ENCODE measurements around the gene MIS18A. TPM values are rescaled to one million over a fixed set of nuclear protein-coding genes. Genes with fewer than 3 reads are reported as not detected.

MIS18A gene
- total and polyA plus RNA-seq, 12 donors, result 3.4 to 12.6 (median 8.4) TPM

DNA sequence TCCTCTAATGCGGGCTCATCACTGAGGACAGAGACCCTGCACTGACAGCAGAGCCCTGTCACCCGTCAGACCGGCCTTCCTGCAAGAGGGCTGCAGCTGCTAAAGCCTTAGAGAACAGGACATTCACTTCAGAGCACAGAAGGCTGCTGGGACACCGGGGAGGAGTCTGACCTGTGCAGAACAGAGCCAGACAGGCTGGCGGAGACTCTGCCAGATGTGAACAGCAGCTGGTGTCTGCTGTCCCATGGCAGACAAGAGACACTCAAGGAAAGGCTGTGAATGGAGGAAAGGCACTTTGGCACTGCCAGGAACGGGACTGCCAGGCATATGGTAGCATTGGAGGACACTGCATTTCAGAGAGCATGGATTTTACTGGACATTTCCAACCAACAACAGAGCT is 41.2 kb upstream of the MIS18A start:
- Histone ChIP-seq H3K27me3 (no peaks in the 10 kb centered on the region), H3K4me1 (replicated peaks in 1 of 2) (no peaks in the 10 kb centered on the region), H3K9me3 (replicated peaks in 1 of 3) (no peaks in the 10 kb centered on the region), H3K36me3 (replicated peaks in 1 of 2) (peaks cover 0 to 100% of the 10 kb centered on the region in 2 donors), H3K27ac (no peak overlapping the region), H3K4me3 (no peak overlapping the region)
- 75 to 87% (median 80%) methylated on average over 3 to 6 of the region's 6 CpGs for WGBS, 4 donors
- DNase-seq, result peak in 1 of 7 donors; percentile 52
- TF ChIP-seq, protein P1, sequence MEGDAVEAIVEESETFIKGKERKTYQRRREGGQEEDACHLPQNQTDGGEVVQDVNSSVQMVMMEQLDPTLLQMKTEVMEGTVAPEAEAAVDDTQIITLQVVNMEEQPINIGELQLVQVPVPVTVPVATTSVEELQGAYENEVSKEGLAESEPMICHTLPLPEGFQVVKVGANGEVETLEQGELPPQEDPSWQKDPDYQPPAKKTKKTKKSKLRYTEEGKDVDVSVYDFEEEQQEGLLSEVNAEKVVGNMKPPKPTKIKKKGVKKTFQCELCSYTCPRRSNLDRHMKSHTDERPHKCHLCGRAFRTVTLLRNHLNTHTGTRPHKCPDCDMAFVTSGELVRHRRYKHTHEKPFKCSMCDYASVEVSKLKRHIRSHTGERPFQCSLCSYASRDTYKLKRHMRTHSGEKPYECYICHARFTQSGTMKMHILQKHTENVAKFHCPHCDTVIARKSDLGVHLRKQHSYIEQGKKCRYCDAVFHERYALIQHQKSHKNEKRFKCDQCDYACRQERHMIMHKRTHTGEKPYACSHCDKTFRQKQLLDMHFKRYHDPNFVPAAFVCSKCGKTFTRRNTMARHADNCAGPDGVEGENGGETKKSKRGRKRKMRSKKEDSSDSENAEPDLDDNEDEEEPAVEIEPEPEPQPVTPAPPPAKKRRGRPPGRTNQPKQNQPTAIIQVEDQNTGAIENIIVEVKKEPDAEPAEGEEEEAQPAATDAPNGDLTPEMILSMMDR (IDR thresholded peaks at IDR 0.05), result no peak
- no peak for TF ChIP-seq POLR2A (IDR thresholded peaks at IDR 0.05)
- intact Hi-C loops (cut with DNase I), result no loop called here

- intact Hi-C loops (cut with DNase I), result no loop called here
- no peaks in the 10 kb centered on the region for H3K27me3 ChIP-seq
- H3K9me3 ChIP-seq (replicated peaks in 1 of 3), result no peaks in the 10 kb centered on the region
- no peak overlapping the region for H3K27ac ChIP-seq
- WGBS, 4 donors, result 94 to 97% (median 95%) methylated on average over 3 to 7 of the region's 7 CpGs
- H3K4me1 ChIP-seq (replicated peaks in 1 of 2), result no peaks in the 10 kb centered on the region
- TF ChIP-seq POLR2A (IDR thresholded peaks at IDR 0.05), result no peak
- TF ChIP-seq, protein P1 (IDR thresholded peaks at IDR 0.05), result no peak
- H3K4me3 ChIP-seq, result no peak overlapping the region
- DNase-seq, result peak in 1 of 7 donors; percentile 45
- H3K36me3 ChIP-seq (replicated peaks in 1 of 2), result peaks cover 0 to 100% of the 10 kb centered on the region in 2 donors
Observed at GRCh38 chr21:32319012-32319411, 40.2 kb upstream of the MIS18A start.

- no peaks in the 10 kb centered on the region for H3K9me3 ChIP-seq (replicated peaks in 1 of 3)
- no peaks in the 10 kb centered on the region for H3K4me1 ChIP-seq (replicated peaks in 1 of 2)
- H3K36me3 ChIP-seq (replicated peaks in 1 of 2), result peaks cover 0 to 95% of the 10 kb centered on the region in 2 donors
- no peaks in the 10 kb centered on the region for H3K27me3 ChIP-seq
- intact Hi-C loops (cut with DNase I), result no loop called here
- TF ChIP-seq, protein P1 (IDR thresholded peaks at IDR 0.05), result no peak
- no peak for TF ChIP-seq POLR2A (IDR thresholded peaks at IDR 0.05)
- 75 to 89% (median 82%) methylated on average over 7 to 9 of the region's 9 CpGs for WGBS, 4 donors
- H3K4me3 ChIP-seq, result no peak overlapping the region
- peak in 1 of 7 donors; percentile 52 for DNase-seq
- no peak overlapping the region for H3K27ac ChIP-seq
Observed at GRCh38 chr21:32317726-32318125, 38.9 kb upstream of the MIS18A start.

- H3K36me3 ChIP-seq (replicated peaks in 1 of 2), result peaks cover 0 to 95% of the 10 kb centered on the region in 2 donors
- no peak overlapping the region for H3K4me3 ChIP-seq
- intact Hi-C loops (cut with DNase I), result no loop called here
- DNase-seq, result peak in 2 of 7 donors; percentile 8 to 46
- TF ChIP-seq, protein P1 (IDR thresholded peaks at IDR 0.05), result no peak
- TF ChIP-seq POLR2A (IDR thresholded peaks at IDR 0.05), result no peak
- no peaks in the 10 kb centered on the region for H3K9me3 ChIP-seq (replicated peaks in 1 of 3)
- no peaks in the 10 kb centered on the region for H3K4me1 ChIP-seq (replicated peaks in 1 of 2)
- no peaks in the 10 kb centered on the region for H3K27me3 ChIP-seq
- no peak overlapping the region for H3K27ac ChIP-seq
- 93 to 96% (median 93%) methylated on average over 6 to 22 of the region's 22 CpGs for WGBS, 4 donors
Observed at GRCh38 chr21:32316361-32317215, 37.7 kb upstream of the MIS18A start.

Data from adrenal gland (tissue), 12 donors.